SK-N-SH treated with all-trans-retinoic acid at 6 μM for 48 hours (cell line): ENCODE data around the gene ACTN4.

Experiments
- ESRRG ChIP-seq: fragments of 250-450 bp; sonication (Bioruptor Pico); IDR thresholded peaks from 2 replicates; pipeline ENCODE4 v1.6.1; 2021; ENCODE audit warnings: mild to moderate bottlenecking
- POU6F1 ChIP-seq: fragments of 250-450 bp; sonication (Bioruptor Pico); IDR thresholded peaks from 2 replicates; pipeline ENCODE4 v1.8.0; 2021; ENCODE audit warnings: low read depth, mild to moderate bottlenecking, moderate library complexity, borderline replicate concordance
- TSHZ2 ChIP-seq: fragments of 250-450 bp; sonication (Bioruptor Pico); IDR thresholded peaks from 2 replicates; pipeline ENCODE4 v1.5.0; 2020; ENCODE audit warnings: mild to moderate bottlenecking, moderate library complexity
- ZFP3 ChIP-seq: fragments of 250-450 bp; sonication (Bioruptor Pico); IDR thresholded peaks from 2 replicates; pipeline ENCODE4 v1.5.0; 2020; ENCODE audit warnings: mild to moderate bottlenecking, moderate library complexity

- TF ChIP-seq POU6F1 (CRISPR knock-in tag) = no peak
- TF ChIP-seq ESRRG (CRISPR knock-in tag) = no peak
- no peak for TF ChIP-seq TSHZ2 (CRISPR knock-in tag)
- TF ChIP-seq ZFP3 = no peak
Observed at GRCh38 chr19:38727868-38728660, 80.6 kb downstream of the ACTN4 start.
